ENCODE data around the gene MSRB3. TPM values are rescaled to one million over a fixed set of nuclear protein-coding genes. Genes with fewer than 3 reads are reported as not detected.

Gene MSRB3
- total and polyA plus RNA-seq, 2 donors (not counting 3 experiments of a cell fraction or from before 2014, with no cell fraction given): 20.0 to 59.3 TPM

GRCh38 chr12:65318186-65318685, 39.8 kb downstream of the MSRB3 start:
- Histone ChIP-seq H3K79me2 (ENCODE audit: control insufficient read depth, insufficient read depth, low read length) (no peaks in the 10 kb centered on the region), H2AFZ (ENCODE audit: low read depth, low read length) (no peak overlapping the region), H3K4me2 (ENCODE audit: insufficient read depth, low read length) (no peak overlapping the region), H3K27me3 (ENCODE audit: control insufficient read depth in 2 of 2, insufficient read depth in 2 of 2, low read length in 2 of 2) (no peaks in the 10 kb centered on the region), H3K9me3 (replicated peaks; ENCODE audit: control insufficient read depth, insufficient read depth, low read length) (no peaks in the 10 kb centered on the region), H3K36me3 (ENCODE audit: control insufficient read depth in 2 of 2, extremely low read depth in 1 of 2, insufficient read depth in 2 of 2, low read length in 2 of 2) (no peaks in the 10 kb centered on the region), H3K9ac (replicated peaks; ENCODE audit: extremely low read depth, insufficient read depth, low read length) (no peak overlapping the region), H3K4me1 (ENCODE audit: control insufficient read depth, extremely low read depth, insufficient read depth, low read length) (peaks cover 4% of the 10 kb centered on the region), H4K20me1 (replicated peaks; ENCODE audit: control insufficient read depth, extremely low read depth, insufficient read depth, low read length) (no peaks in the 10 kb centered on the region), H3K4me3 (replicated peaks in 1 of 3; ENCODE audit: insufficient read depth in 1 of 3, low read depth in 1 of 3, low read length in 3 of 3) (no peak overlapping the region), H3K9me1 (replicated peaks; ENCODE audit: control insufficient read depth, extremely low read depth, insufficient read depth, low read length) (no peaks in the 10 kb centered on the region), H3K27ac (ENCODE audit: insufficient read depth, low read depth, low read length) (no peak overlapping the region)
- ChIA-PET POLR2A (no interaction called here), CTCF (interaction anchor here (1.2 kb wide), 1 partner anchor 238 kb away, joined by 4 read pairs; no protein-coding TSS in a partner anchor)
- TF ChIP-seq MYC (IDR thresholded peaks at IDR 0.05; ENCODE audit: low read depth, low read length) (no peak), POLR2A (IDR thresholded peaks at IDR 0.05; ENCODE audit: low read depth, low read length) (no peak), EZH2 (IDR thresholded peaks at IDR 0.05; ENCODE audit: borderline replicate concordance, low read depth, low read length, severe bottlenecking) (no peak), MAX (IDR thresholded peaks at IDR 0.05; ENCODE audit: insufficient read depth, insufficient read length) (no peak), JUN (IDR thresholded peaks at IDR 0.05; ENCODE audit: borderline replicate concordance, insufficient read depth, insufficient read length, low read depth) (no peak), GATA2 (IDR thresholded peaks at IDR 0.05; ENCODE audit: insufficient read depth, insufficient read length, low read depth, low read length) (no peak), FOS (IDR thresholded peaks at IDR 0.05; ENCODE audit: borderline replicate concordance, insufficient read depth, low read length) (no peak), POLR2AphosphoS5 (IDR thresholded peaks at IDR 0.05; ENCODE audit: insufficient read depth, low read depth, low read length) (no peak)
- TF ChIP-seq, protein P1, sequence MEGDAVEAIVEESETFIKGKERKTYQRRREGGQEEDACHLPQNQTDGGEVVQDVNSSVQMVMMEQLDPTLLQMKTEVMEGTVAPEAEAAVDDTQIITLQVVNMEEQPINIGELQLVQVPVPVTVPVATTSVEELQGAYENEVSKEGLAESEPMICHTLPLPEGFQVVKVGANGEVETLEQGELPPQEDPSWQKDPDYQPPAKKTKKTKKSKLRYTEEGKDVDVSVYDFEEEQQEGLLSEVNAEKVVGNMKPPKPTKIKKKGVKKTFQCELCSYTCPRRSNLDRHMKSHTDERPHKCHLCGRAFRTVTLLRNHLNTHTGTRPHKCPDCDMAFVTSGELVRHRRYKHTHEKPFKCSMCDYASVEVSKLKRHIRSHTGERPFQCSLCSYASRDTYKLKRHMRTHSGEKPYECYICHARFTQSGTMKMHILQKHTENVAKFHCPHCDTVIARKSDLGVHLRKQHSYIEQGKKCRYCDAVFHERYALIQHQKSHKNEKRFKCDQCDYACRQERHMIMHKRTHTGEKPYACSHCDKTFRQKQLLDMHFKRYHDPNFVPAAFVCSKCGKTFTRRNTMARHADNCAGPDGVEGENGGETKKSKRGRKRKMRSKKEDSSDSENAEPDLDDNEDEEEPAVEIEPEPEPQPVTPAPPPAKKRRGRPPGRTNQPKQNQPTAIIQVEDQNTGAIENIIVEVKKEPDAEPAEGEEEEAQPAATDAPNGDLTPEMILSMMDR (IDR thresholded peaks at IDR 0.05; ENCODE audit: extremely low read depth in 1 of 2, insufficient read depth in 1 of 2, low read depth in 1 of 2, low read length in 2 of 2): no peak
- intact Hi-C loops (cut with micrococcal nuclease) (no loop called here), dilution Hi-C loops (cut with MboI; ENCODE audit: extremely low pct_ligation_motif_present, low sequenced_read_pairs) (no loop called here)
- DNase-seq (ENCODE audit: low read depth, low spot score) (no peak), FAIRE-seq (no peak)
- no TSS peak for BruUV-seq (replicated peaks)
